K562 (cell line): ENCODE data around the gene DSG2. TPM values are rescaled to one million over a fixed set of nuclear protein-coding genes. Genes with fewer than 3 reads are reported as not detected.

Experiments used
- BCL6 ChIP-seq: fragments of 250-450 bp; sonication (Bioruptor Pico); IDR thresholded peaks from 2 replicates; pipeline ENCODE4 v1.4.0; 2020
- ELF4 ChIP-seq: fragments of 450-650 bp; formaldehyde crosslinking; IDR thresholded peaks from 2 replicates; pipeline ENCODE4 v1.4.0; 2022; ENCODE audit warnings: missing genetic modification characterization
- ILK ChIP-seq: fragments of 450-650 bp; IDR thresholded peaks from 2 replicates; pipeline ENCODE4 v1.6.1; 2016; ENCODE audit warnings: missing genetic modification characterization, low read depth, mild to moderate bottlenecking, missing compliant biosample characterization, moderate library complexity, borderline replicate concordance
- KDM1A ChIP-seq, 2 experiments: fragments of 450-650 bp; IDR thresholded peaks; 2 replicates each; pipeline ENCODE4 v1.6.1; 2016; ENCODE audit warnings: mild to moderate bottlenecking in 2 of 2
- MEF2D ChIP-seq: conservative IDR thresholded peaks from 2 replicates; pipeline ENCODE4 v1.6.1; 2016; ENCODE audit warnings: low read depth, missing genetic modification characterization, missing compliant biosample characterization
- MXI1 ChIP-seq: IDR thresholded peaks from 2 replicates; pipeline ENCODE4 v1.6.1; 2011; ENCODE audit warnings: low read depth, mild to moderate bottlenecking, improper control_type of control experiment, low read length
- PBX2 ChIP-seq, 2 experiments: IDR thresholded peaks in 1 of 2; conservative IDR thresholded peaks in 1 of 2; 2 replicates each; pipeline ENCODE4 v1.6.1; 2016; ENCODE audit warnings: low read depth in 2 of 2, mild to moderate bottlenecking in 1 of 2, missing compliant biosample characterization in 1 of 2, missing genetic modification characterization in 1 of 2, moderate library complexity in 1 of 2
- PHF21A ChIP-seq: fragments of 450-650 bp; IDR thresholded peaks from 2 replicates; pipeline ENCODE4 v1.6.1; 2017; ENCODE audit warnings: low read depth, borderline replicate concordance
- PURB ChIP-seq: sonication (generic); formaldehyde crosslinking; IDR thresholded peaks from 2 replicates; pipeline ENCODE4 v1.9.0; 2021; ENCODE audit warnings: low read depth, mild to moderate bottlenecking, missing genetic modification reagents
- ZFP30 ChIP-seq: fragments of 250-450 bp; sonication (Bioruptor Pico); IDR thresholded peaks from 2 replicates; pipeline ENCODE4 v1.8.0; 2022; ENCODE audit warnings: moderate library complexity, mild to moderate bottlenecking, inconsistent platforms, borderline replicate concordance
- ZNF766 ChIP-seq: fragments of 200-800 bp; sonication (Bioruptor generic); conservative IDR thresholded peaks from 2 replicates; pipeline ENCODE4 v1.6.1; 2016; ENCODE audit warnings: missing genetic modification characterization, missing compliant biosample characterization
- polyA plus RNA-seq, 8 experiments: library from polyadenylated mRNA; depleted of rRNA in 4 of 8; stranded (reverse) in 5 of 8; unstranded in 3 of 8; fragments of >200 nt; fragmentation: Nextera tagmentation in 2 of 8; fragmentation: Illumina TruSeq in 1 of 8; extraction: Ambion mirVana in 2 of 8; extraction: Trizol in 1 of 8; gene quantifications; 2 replicates each; pipeline versions ENCODE4 v1.2.1 to v1.2.3, GENCODE V29; 2011 to 2014; ENCODE audit warnings: inconsistent platforms in 1 of 8, missing spikeins in 1 of 8
- total RNA-seq, 7 experiments: library from RNA; depleted of rRNA in 6 of 7; stranded (reverse); fragments of >200 nt in 6 of 7; fragmentation: Illumina TruSeq in 2 of 7; extraction: Trizol in 2 of 7; gene quantifications; 2 replicates each; pipeline versions ENCODE4 v1.2.1 to v1.2.3, GENCODE V29; 2011 to 2021; ENCODE audit warnings: low replicate concordance in 1 of 7

DSG2 gene
- total and polyA plus RNA-seq, 9 of the 15 experiments (the other 6 are each of a cell fraction or from before 2014, with no cell fraction given) = 16.9 to 68.6 (median 41.3) TPM

- TF ChIP-seq PHF21A (0 out of 2 replicates have a peak, but pooled peaks have one; percentile 38), ZNF766 (CRISPR knock-in tag) (no peak), PURB (CRISPR knock-in tag) (no peak), PBX2 (CRISPR knock-in tag; IDR thresholded peaks at IDR 0.05; ENCODE audit: low read depth) (no peak), PBX2 (tag; conservative IDR thresholded peaks at IDR 0.05; ENCODE audit: low read depth) (no peak), BCL6 (no peak), ELF4 (CRISPR knock-in tag) (no peak), MEF2D (tag) (no peak), ZFP30 (CRISPR knock-in tag) (no peak), KDM1A (IDR thresholded peaks at IDR 0.05) (no peak), MXI1 (no peak), ILK (tag) (no peak)
Observed at GRCh38 chr18:31549416-31549815, 51.4 kb downstream of the DSG2 start (continued).
